T-cell (primary cell): Measurements from ENCODE around the gene SLC35G2. TPM values are rescaled to one million over a fixed set of nuclear protein-coding genes. Genes with fewer than 3 reads are reported as not detected.

ENCODE experiments used
- ATAC-seq, 4 experiments: fragments of 200-7000 bp in 3 of 4; fragments of 150-1000 bp in 1 of 4; cut with Tn5 transposase; replicated peaks in 1 of 4; 1 replicate in 3 of 4; 2 replicates in 1 of 4; pipeline ENCODE4 v1.10.0; 2021; ENCODE audit warnings: moderate library complexity in 3 of 4, mild to moderate bottlenecking in 2 of 4, moderate number of reproducible peaks in 1 of 4
- CTCF ChIA-PET, 2 donors: fragments of 300-600 bp; sonication (Branson Sonifier 250); formaldehyde crosslinking; loops; one replicate each; lab custom pipeline; 2022; ENCODE audit warnings: antibody characterized with exemption in 2 of 2; lab: Charles Lee
- POLR2A ChIA-PET, 2 donors: fragments of 300-600 bp; sonication (Branson Sonifier 250); formaldehyde crosslinking; loops; one replicate each; lab custom pipeline; 2022; ENCODE audit warnings: antibody characterized with exemption in 2 of 2; lab: Charles Lee
- DNase-seq, 35 experiments: peaks; one replicate each; pipeline versions ENCODE4 v3.0.0 to v3.0.0-alpha.2; 2013 to 2023
- H3K27ac ChIP-seq: one replicate; pipeline ENCODE4 v1.5.1; 2013; ENCODE audit warnings: low read length
- H3K27me3 ChIP-seq, 2 experiments: replicated peaks in 1 of 2; 1 replicate in 1 of 2; 2 replicates in 1 of 2; pipeline versions ENCODE4 v1.6.1 to v1.7.0; 2013; ENCODE audit warnings: low read length in 1 of 2, mixed read lengths in 1 of 2; ENCODE audit not compliant: control insufficient read depth in 2 of 2, insufficient read depth in 2 of 2; ENCODE audit errors: extremely low read depth in 1 of 2
- H3K36me3 ChIP-seq, 2 donors: 1 replicate in 1 of 2; 2 replicates in 1 of 2; pipeline versions ENCODE4 v1.6.1 to v1.7.0; 2013; ENCODE audit warnings: low read length in 1 of 2; ENCODE audit not compliant: control insufficient read depth in 2 of 2, insufficient read depth in 1 of 2; ENCODE audit errors: extremely low read depth in 1 of 2
- H3K4me1 ChIP-seq, 2 experiments: 1 replicate in 1 of 2; 2 replicates in 1 of 2; pipeline versions ENCODE4 v1.6.1 to v1.7.0; 2013; ENCODE audit warnings: low read length in 2 of 2, mixed read lengths in 1 of 2; ENCODE audit not compliant: insufficient read depth in 2 of 2, control insufficient read depth in 1 of 2; ENCODE audit errors: extremely low read depth in 1 of 2
- H3K4me3 ChIP-seq, 2 donors: 1 replicate in 1 of 2; 2 replicates in 1 of 2; pipeline versions ENCODE4 v1.5.1 to v1.7.0; 2013; ENCODE audit warnings: mild to moderate bottlenecking in 2 of 2, low read length in 1 of 2, moderate library complexity in 1 of 2; ENCODE audit not compliant: control insufficient read depth in 1 of 2; ENCODE audit errors: extremely low read depth in 1 of 2
- H3K9me3 ChIP-seq: 2 replicates; pipeline ENCODE4 v1.7.0; 2013
- H3K27ac Mint-ChIP-seq, 2 donors: one replicate each; pipeline ENCODE4 v1.8.0; 2020 to 2021; ENCODE audit warnings: mild to moderate bottlenecking in 2 of 2, mixed read lengths in 2 of 2
- H3K27me3 Mint-ChIP-seq, 2 donors: one replicate each; pipeline ENCODE4 v1.8.0; 2021 to 2022; ENCODE audit warnings: mixed read lengths in 2 of 2
- H3K36me3 Mint-ChIP-seq: one replicate; pipeline ENCODE4 v1.8.0; 2021; ENCODE audit warnings: mixed read lengths
- H3K4me1 Mint-ChIP-seq, 3 donors: one replicate each; pipeline ENCODE4 v1.8.0; 2020 to 2022; ENCODE audit warnings: mixed read lengths in 3 of 3, mild to moderate bottlenecking in 1 of 3
- H3K4me3 Mint-ChIP-seq, 3 donors: one replicate each; pipeline ENCODE4 v1.8.0; 2020 to 2022; ENCODE audit warnings: mild to moderate bottlenecking in 3 of 3, mixed read lengths in 3 of 3, moderate library complexity in 3 of 3
- H3K9me3 Mint-ChIP-seq, 3 donors: one replicate each; pipeline ENCODE4 v1.8.0; 2020 to 2022; ENCODE audit warnings: mixed read lengths in 3 of 3
- WGBS: methylation state at CpG from one replicate; pipeline ENCODE4 v1.1.5; 2013; ENCODE audit warnings: missing lambda C conversion rate; ENCODE audit not compliant: insufficient coverage; 5-methylcytosine and 5-hydroxymethylcytosine counted together
- total RNA-seq, 35 experiments: library from RNA in 6 of 35; stranded (reverse) in 6 of 35; fragments of 120-200 nt in 1 of 35; gene quantifications; one replicate each; pipeline versions ENCODE4 v1.2.1 to v1.2.4 and lab custom pipeline; 2013 to 2026

SLC35G2 gene
- total RNA-seq, 5 donors from 2014 or later (not counting 1 experiment from before 2014, with no cell fraction given): 0.16 to 1.2 (median 0.29) TPM; not detected in 1

- Mint-ChIP-seq H3K27ac (no peak overlapping the region), H3K27me3 (no peaks in the 10 kb centered on the region), H3K9me3 (no peaks in the 10 kb centered on the region), H3K4me3 (no peak overlapping the region), H3K4me1 (no peaks in the 10 kb centered on the region), H3K36me3 (no peaks in the 10 kb centered on the region)
- 63% methylated on average over 1 of the region's 4 CpGs for WGBS
- ATAC-seq (no peak), DNase-seq (peak in 2 of 35 experiments; percentile 9 to 13)
- no peak overlapping the region for H3K4me3 ChIP-seq
- H3K9me3 ChIP-seq: no peaks in the 10 kb centered on the region
- H3K27me3 ChIP-seq: no peaks in the 10 kb centered on the region
- H3K27ac ChIP-seq: no peak overlapping the region
- CTCF ChIA-PET: no interaction called here
- no peaks in the 10 kb centered on the region for H3K4me1 ChIP-seq
- POLR2A ChIA-PET: no interaction called here
- H3K36me3 ChIP-seq: no peaks in the 10 kb centered on the region
Observed at GRCh38 chr3:136804141-136804540, 14.8 kb upstream of the SLC35G2 start.

DNA sequence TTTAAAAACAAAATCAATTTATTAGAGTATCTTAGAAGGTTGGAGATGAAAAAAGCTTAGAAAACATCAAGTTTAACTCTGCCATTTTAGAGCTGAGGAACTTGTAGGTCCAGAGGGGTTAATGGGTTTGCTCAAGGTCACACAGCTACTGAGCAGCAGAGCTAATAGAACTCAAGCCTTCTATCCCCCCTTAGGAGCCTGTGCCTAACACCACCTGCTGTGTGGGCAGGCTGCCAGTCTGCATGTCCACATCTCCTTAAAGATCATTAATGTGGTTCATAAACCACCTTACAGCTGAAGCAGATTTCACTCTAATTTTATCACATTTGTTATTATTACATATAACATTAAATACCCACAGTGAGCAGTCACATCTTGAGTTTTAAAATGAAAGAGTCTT is 14.1 kb upstream of the SLC35G2 start:
- Histone ChIP-seq H3K4me1 (no peaks in the 10 kb centered on the region), H3K36me3 (no peaks in the 10 kb centered on the region), H3K27ac (no peak overlapping the region), H3K27me3 (no peaks in the 10 kb centered on the region), H3K4me3 (no peak overlapping the region), H3K9me3 (no peaks in the 10 kb centered on the region)
- Mint-ChIP-seq H3K27me3 (no peaks in the 10 kb centered on the region), H3K27ac (no peak overlapping the region), H3K4me3 (no peak overlapping the region), H3K9me3 (no peaks in the 10 kb centered on the region), H3K36me3 (no peaks in the 10 kb centered on the region), H3K4me1 (no peaks in the 10 kb centered on the region)
- ATAC-seq: no peak
- no peak for DNase-seq
- ChIA-PET CTCF (no interaction called here), POLR2A (no interaction called here)

- no peaks in the 10 kb centered on the region for H3K27me3 Mint-ChIP-seq
- DNase-seq: no peak
- no peaks in the 10 kb centered on the region for H3K4me1 Mint-ChIP-seq
- H3K36me3 Mint-ChIP-seq: no peaks in the 10 kb centered on the region
- no peak overlapping the region for H3K4me3 Mint-ChIP-seq
- POLR2A ChIA-PET: no interaction called here
- no peaks in the 10 kb centered on the region for H3K9me3 ChIP-seq
- 23% methylated on average over 2 of the region's 3 CpGs for WGBS
- no peak for ATAC-seq
- H3K36me3 ChIP-seq: no peaks in the 10 kb centered on the region
- no peak overlapping the region for H3K27ac Mint-ChIP-seq
- H3K4me3 ChIP-seq: no peak overlapping the region
- H3K4me1 ChIP-seq: no peaks in the 10 kb centered on the region
- no peaks in the 10 kb centered on the region for H3K27me3 ChIP-seq
- H3K9me3 Mint-ChIP-seq: no peaks in the 10 kb centered on the region
- CTCF ChIA-PET: interaction anchor here in 1 of 2 donors (0.6 kb wide), 1 partner anchor 54 kb away, joined by 3 read pairs; the partner anchor contains the start of gene STAG1
- H3K27ac ChIP-seq: no peak overlapping the region
Observed at GRCh38 chr3:136805795-136806194, 13.1 kb upstream of the SLC35G2 start.

- H3K4me3 Mint-ChIP-seq: no peak overlapping the region
- Histone ChIP-seq H3K27me3 (no peaks in the 10 kb centered on the region), H3K4me1 (no peaks in the 10 kb centered on the region), H3K27ac (no peak overlapping the region), H3K36me3 (no peaks in the 10 kb centered on the region), H3K9me3 (no peaks in the 10 kb centered on the region), H3K4me3 (no peak overlapping the region)
- no peaks in the 10 kb centered on the region for H3K36me3 Mint-ChIP-seq
- POLR2A ChIA-PET: no interaction called here
- ATAC-seq (no peak), DNase-seq (no peak)
- no peaks in the 10 kb centered on the region for H3K4me1 Mint-ChIP-seq
- H3K27me3 Mint-ChIP-seq: peaks cover 4 to 5% of the 10 kb centered on the region in 2 donors
- H3K27ac Mint-ChIP-seq: no peak overlapping the region
- no CpG with 5 or more reads among the region's 3 CpGs for WGBS
- CTCF ChIA-PET: no interaction called here
- H3K9me3 Mint-ChIP-seq: no peaks in the 10 kb centered on the region
Observed at GRCh38 chr3:136811701-136812100, 7.2 kb upstream of the SLC35G2 start.

GRCh38 chr3:136817448-136817847 is 1.5 kb upstream of the SLC35G2 start:
- ATAC-seq: no peak
- no peak overlapping the region for H3K27ac Mint-ChIP-seq
- POLR2A ChIA-PET: no interaction called here

DNA sequence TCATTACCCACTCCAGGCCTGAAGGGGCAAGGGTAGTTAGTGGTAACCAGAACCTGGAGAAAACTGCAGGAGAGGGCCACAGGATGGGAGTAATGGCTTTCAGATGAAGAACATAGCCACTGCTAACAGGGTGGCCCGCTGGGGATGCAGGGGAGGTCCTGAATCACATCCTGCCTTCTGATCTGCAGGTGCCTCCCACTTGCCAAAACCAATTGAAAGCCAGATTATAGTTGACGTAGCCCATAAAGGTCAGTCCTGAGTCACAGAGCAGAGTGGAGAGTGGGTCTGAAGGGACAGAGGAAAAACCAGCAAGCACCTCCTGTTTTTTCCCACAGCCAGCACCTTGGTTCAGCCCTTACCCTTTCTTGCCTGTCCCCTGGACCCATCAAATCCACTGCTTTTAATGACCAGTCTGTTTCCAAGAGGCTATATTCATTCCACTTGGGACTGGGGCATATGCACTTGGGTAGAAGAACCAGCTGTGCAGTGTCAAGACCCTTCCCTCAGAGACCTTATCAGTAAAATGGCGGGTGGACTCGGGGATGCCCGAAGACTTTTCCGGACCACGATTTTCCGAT is 646 bp upstream of the SLC35G2 start:
- no peaks in the 10 kb centered on the region for H3K9me3 ChIP-seq
- ChIA-PET POLR2A (interaction anchor here in 1 of 2 donors (0.6 kb wide), 1 partner anchor 408 kb away, joined by 8 read pairs; no protein-coding TSS in a partner anchor), CTCF (no interaction called here)
- ATAC-seq (peak; percentile 26 to 65 (median 34)), DNase-seq (peak in 8 of 35 experiments; percentile 0 to 37 (median 4))
- H3K27me3 Mint-ChIP-seq: peaks cover 46 to 51% of the 10 kb centered on the region in 2 donors
- peaks cover 0 to 27% of the 10 kb centered on the region in 2 experiments for H3K27me3 ChIP-seq
- no peaks in the 10 kb centered on the region for H3K36me3 ChIP-seq
- WGBS: 3% methylated on average over 6 of the region's 8 CpGs
- H3K4me1 Mint-ChIP-seq: peaks cover 16 to 21% (median 19%) of the 10 kb centered on the region in 3 donors
- H3K27ac Mint-ChIP-seq: no peak overlapping the region
- H3K27ac ChIP-seq: no peak overlapping the region
- H3K4me3 Mint-ChIP-seq: peak overlapping the region; percentile 80 to 88 (median 83)
- H3K9me3 Mint-ChIP-seq: peaks cover 3 to 8% (median 4%) of the 10 kb centered on the region in 3 donors
- H3K4me1 ChIP-seq: peaks cover 0 to 23% of the 10 kb centered on the region in 2 experiments
- H3K36me3 Mint-ChIP-seq: no peaks in the 10 kb centered on the region
- peak overlapping the region; percentile 59 to 89 for H3K4me3 ChIP-seq

More at GRCh38 chr3:136817448-136817847, 1.5 kb upstream of the SLC35G2 start:
- Mint-ChIP-seq H3K9me3 (peaks cover 0 to 1% (median 0%) of the 10 kb centered on the region in 3 donors), H3K4me3 (peak overlapping the region in 2 of 3 donors; percentile 4 to 88), H3K4me1 (peaks cover 16 to 21% (median 19%) of the 10 kb centered on the region in 3 donors), H3K27me3 (peaks cover 41 to 43% of the 10 kb centered on the region in 2 donors), H3K36me3 (no peaks in the 10 kb centered on the region)
- Histone ChIP-seq H3K27me3 (peaks cover 0 to 27% of the 10 kb centered on the region in 2 experiments), H3K9me3 (no peaks in the 10 kb centered on the region), H3K27ac (no peak overlapping the region), H3K4me1 (peaks cover 0 to 23% of the 10 kb centered on the region in 2 experiments), H3K36me3 (no peaks in the 10 kb centered on the region), H3K4me3 (no peak overlapping the region)
- CTCF ChIA-PET: no interaction called here
- WGBS: no CpG with 5 or more reads among the region's 1 CpG
- DNase-seq: no peak
